GM19463 (cell line): ENCODE measurements around the gene PLA2R1.
"Not testable (repeated sequence)": the region's sequence is repeated elsewhere in the genome, so short reads cannot be mapped to it uniquely, and the experiment has no call there.

ENCODE experiments used
- ATAC-seq: cut with Tn5 transposase; IDR thresholded peaks from one replicate; pipeline ENCODE4 v1.9.1; 2021; ENCODE audit warnings: mild to moderate bottlenecking, moderate library complexity; ENCODE audit not compliant: unreplicated experiment

Gene PLA2R1

GRCh38 chr2:159984034-159984433 lies 78.4 kb downstream of the PLA2R1 start:
- ATAC-seq: no peak

- ATAC-seq: no peak
Observed at GRCh38 chr2:159982842-159983785, 79.3 kb downstream of the PLA2R1 start.

- ATAC-seq: no peak
Observed at GRCh38 chr2:159982270-159982669, 80.1 kb downstream of the PLA2R1 start.

GRCh38 chr2:159976527-159977160 lies 85.8 kb downstream of the PLA2R1 start:
- no peak for ATAC-seq

GRCh38 chr2:159973325-159973724 lies 89.1 kb downstream of the PLA2R1 start:
- ATAC-seq: no peak

GRCh38 chr2:159971365-159972152 lies 90.9 kb downstream of the PLA2R1 start:
- no peak for ATAC-seq

- not testable (repeated sequence) for ATAC-seq
Observed at GRCh38 chr2:159970548-159970947, 91.9 kb downstream of the PLA2R1 start.

- no peak for ATAC-seq
Observed at GRCh38 chr2:159968279-159968900, 94.0 kb downstream of the PLA2R1 start.

- peak; percentile 82 for ATAC-seq
Observed at GRCh38 chr2:159963700-159964099, 98.7 kb downstream of the PLA2R1 start.

- ATAC-seq: not testable (repeated sequence)
Observed at GRCh38 chr2:159962513-159962912, 99.9 kb downstream of the PLA2R1 start.

- no peak for ATAC-seq
Observed at GRCh38 chr2:159961451-159961850, 101.0 kb downstream of the PLA2R1 start.

GRCh38 chr2:159961037-159961436 lies 101.4 kb downstream of the PLA2R1 start:
- ATAC-seq: no peak

- peak; percentile 49 for ATAC-seq
Observed at GRCh38 chr2:159960414-159960813, 102.0 kb downstream of the PLA2R1 start.

GRCh38 chr2:159959136-159959535 lies 103.3 kb downstream of the PLA2R1 start:
- ATAC-seq: no peak

GRCh38 chr2:159953136-159953823 lies 109.1 kb downstream of the PLA2R1 start:
- no peak for ATAC-seq

GRCh38 chr2:159946326-159946999 lies 116.0 kb downstream of the PLA2R1 start:
- no peak for ATAC-seq

- ATAC-seq: no peak
Observed at GRCh38 chr2:159944874-159945273, 117.5 kb downstream of the PLA2R1 start.

- no peak for ATAC-seq
Observed at GRCh38 chr2:159942146-159942545, 120.3 kb downstream of the PLA2R1 start.

- ATAC-seq: no peak
Observed at GRCh38 chr2:159941729-159942128, 120.7 kb downstream of the PLA2R1 start.

- ATAC-seq: peak; percentile 86
Observed at GRCh38 chr2:159939946-159940345, 122.5 kb downstream of the PLA2R1 start.
